GM18502 (cell line): ENCODE data around the gene PLXDC2.

Source experiments
- ATAC-seq: cut with Tn5 transposase; IDR thresholded peaks from one replicate; pipeline ENCODE4 v1.9.1; 2021; ENCODE audit warnings: mild to moderate bottlenecking; ENCODE audit not compliant: unreplicated experiment, poor library complexity

The PLXDC2 gene

GRCh38 chr10:19931894-19932590 lies 115.8 kb downstream of the PLXDC2 start:
- no peak for ATAC-seq

GRCh38 chr10:19932806-19933371 lies 116.7 kb downstream of the PLXDC2 start:
- no peak for ATAC-seq

DNA sequence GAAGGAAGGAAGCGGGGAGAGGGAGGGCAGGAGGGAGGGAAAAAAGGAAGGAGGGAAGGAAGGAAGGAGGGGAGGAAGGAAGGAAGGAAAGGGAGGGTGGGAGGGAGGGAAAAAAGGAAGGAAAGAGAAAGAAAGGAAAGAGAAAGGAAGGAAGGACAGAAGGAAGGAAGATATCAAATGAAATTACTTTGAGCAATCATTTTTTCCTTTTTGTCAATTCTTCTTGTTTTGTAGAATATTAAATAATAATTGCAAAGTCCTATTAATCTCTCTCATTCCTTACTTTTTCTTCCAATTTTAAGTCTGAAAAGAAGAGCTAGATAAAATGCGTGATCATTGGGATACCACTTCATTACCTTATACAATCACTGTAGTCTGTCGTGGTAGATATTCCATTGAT lies 117.5 kb downstream of the PLXDC2 start:
- no peak for ATAC-seq

GRCh38 chr10:19935176-19935575 lies 118.9 kb downstream of the PLXDC2 start:
- no peak for ATAC-seq

DNA sequence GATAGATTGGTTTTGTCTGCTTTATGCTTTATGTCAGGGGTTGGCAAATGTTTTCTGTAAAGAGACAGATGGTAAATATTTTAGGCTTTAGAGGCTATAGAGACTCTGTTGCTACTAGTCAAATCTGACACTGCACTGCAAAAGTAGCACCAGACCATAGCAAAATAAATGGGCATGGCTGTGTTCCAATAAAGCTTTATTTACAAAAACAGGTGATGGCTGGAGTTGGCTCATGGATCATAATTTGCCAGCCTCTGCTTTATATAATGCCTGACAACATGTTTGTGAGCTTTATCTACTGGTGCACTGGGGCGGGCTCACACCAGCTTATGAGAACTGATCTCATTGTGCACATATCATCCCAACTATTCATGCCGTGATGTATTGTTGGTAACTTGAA lies 120.1 kb downstream of the PLXDC2 start:
- ATAC-seq = no peak

DNA sequence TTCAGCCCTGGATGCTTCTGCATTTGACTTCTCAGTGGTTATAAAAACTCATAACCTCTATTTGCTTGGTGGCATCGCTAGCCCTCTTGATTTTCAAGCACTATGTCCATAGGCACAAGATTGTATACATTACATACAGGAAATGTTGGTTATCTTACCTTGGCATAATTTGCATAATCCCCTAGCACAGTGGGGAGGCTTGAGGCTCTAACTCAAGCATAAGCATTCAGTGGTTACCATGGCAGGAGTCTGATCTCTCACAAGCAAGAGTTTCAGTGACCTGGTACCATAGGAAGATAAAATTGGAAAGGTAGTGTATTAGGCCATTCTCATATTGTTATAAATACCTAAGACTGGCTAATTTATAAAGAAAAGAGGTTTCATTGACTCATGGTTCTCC lies 121.8 kb downstream of the PLXDC2 start:
- ATAC-seq = no peak

GRCh38 chr10:19941206-19941880 lies 125.1 kb downstream of the PLXDC2 start:
- no peak for ATAC-seq

DNA sequence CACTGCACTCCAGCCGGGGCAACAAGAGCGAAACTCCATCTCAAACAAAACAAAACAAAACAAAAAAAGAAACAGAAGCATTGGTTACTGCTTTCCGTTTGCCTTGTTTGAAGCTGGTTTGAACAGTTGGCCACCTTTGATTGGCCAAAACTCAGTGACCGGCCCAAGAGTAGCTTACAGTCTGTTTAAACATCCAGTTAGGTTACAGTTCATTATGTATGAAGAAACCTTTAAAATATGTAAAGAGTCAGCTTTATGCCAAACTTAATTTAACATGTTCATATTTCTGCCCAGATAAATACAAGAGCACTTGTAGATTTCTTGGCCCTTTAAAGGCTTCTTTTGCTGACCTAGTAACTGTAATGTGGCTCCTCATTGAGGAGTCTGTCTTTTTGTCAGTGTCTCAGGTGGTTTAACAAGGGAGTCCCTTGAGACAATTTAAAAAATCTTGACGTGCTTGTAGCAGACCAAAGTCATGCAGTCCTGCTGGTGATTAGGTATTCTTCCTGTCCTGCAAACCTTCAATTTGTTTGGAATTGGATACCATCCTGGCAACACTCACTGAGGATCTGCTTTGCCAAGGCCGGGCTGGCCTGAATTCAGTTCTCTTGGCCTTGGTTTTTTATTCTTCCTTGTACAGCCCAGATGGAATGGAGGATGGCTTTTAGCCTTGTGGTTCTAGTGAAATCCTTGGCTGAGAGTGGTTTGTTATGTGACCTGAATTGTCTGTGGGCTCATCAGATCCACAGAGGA lies 128.9 kb downstream of the PLXDC2 start:
- ATAC-seq = no peak

DNA sequence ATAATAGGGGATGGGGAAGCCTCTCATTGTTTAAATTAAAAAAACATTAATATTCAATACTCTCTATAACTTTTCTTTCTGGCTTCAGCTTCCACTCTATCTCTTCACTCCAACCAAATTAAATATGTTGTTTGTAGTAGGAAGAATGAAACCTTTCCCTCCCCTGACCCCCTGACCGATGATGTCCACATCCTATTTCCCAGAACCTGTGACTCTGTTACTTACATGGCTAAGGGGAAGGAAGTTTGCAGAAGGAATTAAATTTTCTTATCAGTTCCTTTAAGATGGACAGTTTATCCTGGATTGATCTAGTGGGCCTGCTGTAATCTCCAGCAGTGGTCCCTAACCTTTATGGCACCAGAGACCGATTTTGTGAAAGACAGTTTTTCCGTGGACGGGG lies 130.0 kb downstream of the PLXDC2 start:
- no peak for ATAC-seq

DNA sequence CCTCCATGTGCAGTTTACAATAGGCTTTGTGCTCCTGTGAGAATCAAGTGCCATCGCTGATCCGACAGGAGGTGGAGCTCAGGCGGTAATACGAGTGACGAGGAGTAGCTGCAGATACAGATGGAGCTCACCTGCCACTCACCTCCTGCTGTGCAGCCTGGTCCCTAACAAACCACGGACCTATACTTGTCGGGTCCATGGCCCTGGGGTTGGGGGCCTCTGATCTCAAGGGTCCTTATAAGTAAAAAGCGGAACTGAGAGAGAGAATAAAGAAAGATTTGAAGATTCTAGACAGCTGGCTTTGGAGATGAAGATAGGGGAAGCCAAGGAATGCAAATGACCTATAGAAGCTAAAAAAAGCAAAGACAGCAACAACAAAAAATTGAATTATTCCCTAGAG lies 130.6 kb downstream of the PLXDC2 start:
- peak; percentile 75 for ATAC-seq

DNA sequence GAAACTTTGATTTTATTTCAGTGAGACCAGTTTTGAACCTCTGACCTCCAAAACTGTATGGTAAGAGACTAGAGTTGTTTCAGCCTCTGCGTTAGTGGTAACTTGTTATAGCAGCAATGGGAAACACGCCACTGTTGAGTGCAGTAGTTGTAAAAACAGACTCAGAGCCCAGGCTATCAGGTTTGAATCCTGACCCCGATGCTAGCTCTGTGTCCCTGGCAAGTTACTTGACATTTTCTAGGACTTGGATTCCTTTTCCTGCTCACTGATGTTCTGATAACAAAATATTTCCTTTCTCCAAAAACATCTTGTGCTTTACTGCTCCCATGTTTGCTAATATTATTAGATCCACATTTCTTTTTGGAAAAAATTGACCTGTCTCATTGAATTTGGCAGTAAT lies 131.0 kb downstream of the PLXDC2 start:
- peak; percentile 18 for ATAC-seq

DNA sequence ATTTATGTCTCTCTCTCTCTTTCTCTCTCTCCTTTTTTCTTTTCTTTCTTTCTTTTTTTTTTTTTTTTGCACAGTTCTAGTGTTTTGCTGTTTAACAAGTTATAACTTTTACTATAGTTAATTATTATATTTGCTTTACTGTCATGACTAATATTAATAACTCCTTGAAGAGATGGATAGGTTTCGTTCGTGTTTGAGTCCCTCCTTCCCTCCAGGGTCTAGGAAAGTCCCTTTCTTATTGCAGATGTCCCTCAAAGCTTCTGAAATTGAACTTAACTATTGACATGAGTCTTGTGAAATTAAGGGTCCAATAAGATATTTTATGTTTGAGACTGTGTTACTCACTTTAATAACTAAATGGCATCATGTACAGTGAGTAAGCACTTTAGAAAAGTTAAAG lies 131.4 kb downstream of the PLXDC2 start:
- no peak for ATAC-seq

- no peak for ATAC-seq
Measured at GRCh38 chr10:19952224-19953010, 136.2 kb downstream of the PLXDC2 start.

- ATAC-seq = no peak
Measured at GRCh38 chr10:19954601-19955000, 138.4 kb downstream of the PLXDC2 start.

DNA sequence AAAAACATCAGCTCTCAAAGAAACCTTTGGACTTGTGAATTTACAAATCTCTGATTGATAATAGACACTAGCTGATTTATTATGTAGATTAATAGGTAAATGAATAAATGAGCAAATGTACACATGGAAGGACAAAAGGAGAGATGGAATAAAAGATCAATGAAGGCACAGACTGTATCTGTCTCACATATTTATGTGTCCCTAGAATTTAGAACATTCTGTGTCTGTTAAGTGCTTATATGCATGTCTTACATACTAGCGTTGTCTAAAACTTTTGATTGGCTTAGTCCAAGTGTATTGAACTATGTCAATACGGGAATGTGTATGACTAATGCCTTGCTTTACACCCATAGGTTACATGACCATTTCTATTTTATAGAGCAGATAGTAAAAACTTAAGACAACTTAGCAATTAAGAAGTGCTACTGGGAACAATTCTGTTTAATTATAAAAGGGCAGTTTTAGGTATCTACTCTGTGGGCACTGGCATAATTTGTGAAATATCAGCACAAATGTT lies 140.3 kb downstream of the PLXDC2 start:
- ATAC-seq = no peak

DNA sequence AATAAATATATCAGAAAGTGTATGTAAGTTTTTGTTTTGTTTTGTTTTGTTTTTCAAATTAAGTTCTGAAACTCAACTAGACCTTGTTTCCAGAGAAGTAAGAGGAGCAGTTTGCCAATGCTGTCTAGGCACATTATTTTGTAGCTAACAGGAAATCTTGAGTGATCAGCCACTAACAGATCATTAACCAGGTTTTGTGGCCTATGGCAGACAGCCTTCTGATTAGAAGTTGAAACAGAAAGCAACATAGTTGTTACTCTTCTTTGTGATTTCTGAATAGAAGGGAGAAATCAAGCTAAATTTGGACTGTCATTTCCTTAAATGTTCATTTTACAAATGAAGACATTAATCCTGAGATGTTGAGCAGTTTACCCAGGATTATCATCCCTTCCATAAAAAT lies 142.6 kb downstream of the PLXDC2 start:
- peak; percentile 78 for ATAC-seq

DNA sequence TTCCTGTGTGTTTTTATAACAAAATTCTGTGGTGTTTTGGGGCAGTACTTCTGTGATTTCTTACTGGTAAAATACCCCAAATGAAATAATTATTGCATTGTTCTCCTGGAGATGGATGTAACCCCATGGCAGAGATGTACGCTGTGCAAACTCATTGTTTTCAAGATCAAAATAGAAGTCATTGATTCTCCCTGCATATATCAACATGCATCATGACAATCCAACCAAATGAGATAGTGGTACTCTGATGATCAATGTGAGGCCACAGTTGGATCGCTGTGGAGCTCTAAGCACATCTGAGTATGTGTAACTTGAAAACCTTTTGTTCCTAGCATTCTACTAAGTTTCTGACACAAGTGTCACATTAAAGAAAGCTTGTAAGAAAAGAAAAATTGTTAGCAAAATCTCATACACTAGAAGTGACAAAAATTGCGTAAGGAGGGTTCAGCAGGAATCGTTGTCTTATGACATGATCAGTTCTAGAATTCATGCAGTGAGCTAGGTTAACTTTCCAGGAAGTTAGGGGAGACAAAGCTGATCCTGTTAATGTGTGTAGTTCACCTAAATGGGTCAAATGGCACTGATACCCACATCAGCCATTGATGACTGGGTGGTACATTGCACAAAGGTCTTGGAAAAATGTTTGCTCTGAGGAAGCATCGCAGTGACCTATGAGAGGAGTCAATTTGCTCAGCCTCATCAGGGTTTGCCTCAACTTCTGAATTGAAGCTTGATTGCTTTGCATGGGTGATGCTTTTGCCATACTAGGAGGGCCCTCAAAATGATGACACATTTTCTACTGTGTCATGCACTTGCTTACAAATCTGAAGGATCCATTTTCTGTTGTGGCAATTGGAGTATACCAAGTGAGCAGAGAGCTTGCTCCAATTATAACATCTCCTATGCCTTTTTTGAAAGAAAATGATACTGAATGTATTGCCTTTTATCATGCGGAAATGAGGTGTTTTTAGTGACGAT lies 145.1 kb downstream of the PLXDC2 start:
- no peak for ATAC-seq

DNA sequence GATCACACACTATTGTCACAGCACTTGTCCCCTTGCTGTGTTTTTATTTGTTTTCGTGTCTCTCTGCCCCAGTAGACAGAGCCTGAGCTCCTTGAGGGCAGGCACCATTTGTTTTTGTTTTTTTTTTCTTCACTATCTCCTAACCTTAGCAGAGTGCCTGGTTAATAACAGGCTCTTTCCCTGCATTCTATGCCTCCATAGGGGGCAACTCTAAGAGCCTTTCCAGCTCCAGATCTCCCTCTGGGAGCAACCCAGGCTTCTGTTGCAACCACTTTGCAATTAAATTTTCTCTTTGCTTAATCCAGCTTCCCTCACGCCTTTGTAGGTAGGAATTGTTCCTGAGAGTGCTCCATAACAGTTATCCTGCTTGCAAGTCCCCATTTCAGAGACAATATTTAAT lies 148.4 kb downstream of the PLXDC2 start:
- no peak for ATAC-seq

- ATAC-seq = no peak
Measured at GRCh38 chr10:19966751-19967150, 150.5 kb downstream of the PLXDC2 start.
